HepG2 (cell line): ENCODE measurements around the gene TMED3.

Experiments
- CTCF ChIP-seq: sonication (generic); formaldehyde crosslinking; IDR thresholded peaks from 2 replicates; pipeline ENCODE4 v1.5.0; 2020; ENCODE audit warnings: mild to moderate bottlenecking, missing genetic modification reagents, moderate library complexity
- EZH2 ChIP-seq: conservative IDR thresholded peaks from 2 replicates; pipeline ENCODE4 v1.6.1; 2012; ENCODE audit warnings: mild to moderate bottlenecking, low read depth, low read length, moderate library complexity
- GATA4 ChIP-seq: sonication (generic); IDR thresholded peaks from 2 replicates; pipeline ENCODE4 v1.6.1; 2016; ENCODE audit warnings: antibody characterized with exemption, low read depth, borderline replicate concordance
- JDP2 ChIP-seq: sonication (generic); formaldehyde crosslinking; IDR thresholded peaks from 2 replicates; pipeline ENCODE4 v1.8.1; 2022; ENCODE audit warnings: missing genetic modification reagents, borderline replicate concordance
- MAFK ChIP-seq, 2 experiments: IDR thresholded peaks in 1 of 2; conservative IDR thresholded peaks in 1 of 2; 2 replicates each; pipeline ENCODE4 v1.6.1; 2011; ENCODE audit warnings: improper control_type of control experiment in 2 of 2, low read length in 2 of 2
- MAX ChIP-seq: IDR thresholded peaks from 2 replicates; pipeline ENCODE4 v1.6.1; 2012; ENCODE audit warnings: inconsistent platforms
- POLR2A ChIP-seq, 2 experiments: IDR thresholded peaks; 2 replicates each; pipeline ENCODE4 v1.6.1; 2011; ENCODE audit warnings: low read depth in 2 of 2, low read length in 2 of 2, mild to moderate bottlenecking in 1 of 2, moderate library complexity in 1 of 2; ENCODE audit not compliant: insufficient read depth in 1 of 2
- REST ChIP-seq, 2 experiments: IDR thresholded peaks; 2 replicates each; pipeline ENCODE4 v1.6.1; 2011 to 2012; ENCODE audit warnings: low read length in 2 of 2, borderline replicate concordance in 1 of 2, low read depth in 1 of 2, mild to moderate bottlenecking in 1 of 2, moderate library complexity in 1 of 2
- SP140L ChIP-seq: sonication (generic); formaldehyde crosslinking; IDR thresholded peaks from 2 replicates; pipeline ENCODE4 v1.4.0; 2020; ENCODE audit warnings: missing genetic modification reagents, borderline replicate concordance
- THRA ChIP-seq: sonication (generic); formaldehyde crosslinking; IDR thresholded peaks from 2 replicates; pipeline ENCODE4 v1.4.0; 2020; ENCODE audit warnings: missing genetic modification reagents, borderline replicate concordance
- ZBTB40 ChIP-seq, 2 experiments: fragments of 450-650 bp in 1 of 2; sonication (generic) in 1 of 2; formaldehyde crosslinking in 1 of 2; IDR thresholded peaks; 2 replicates each; pipeline versions ENCODE4 v1.6.1 to v1.8.0; 2016 to 2022; ENCODE audit warnings: antibody characterized with exemption in 1 of 2, mild to moderate bottlenecking in 1 of 2, missing genetic modification reagents in 1 of 2
- ZBTB7B ChIP-seq: sonication (generic); formaldehyde crosslinking; IDR thresholded peaks from 2 replicates; pipeline ENCODE4 v1.4.0; 2020; ENCODE audit warnings: missing genetic modification reagents
- ZFP37 ChIP-seq: sonication (generic); formaldehyde crosslinking; IDR thresholded peaks from 2 replicates; pipeline ENCODE4 v1.4.0; 2020; ENCODE audit warnings: missing genetic modification reagents, borderline replicate concordance

GRCh38 chr15:79366691-79367090 lies 55.8 kb downstream of the TMED3 start:
- TF ChIP-seq MAFK (conservative IDR thresholded peaks at IDR 0.05 in 1 of 2, IDR thresholded peaks at IDR 0.05 in 1 of 2; ENCODE audit: low read length in 2 of 2) (no peak), POLR2A (IDR thresholded peaks at IDR 0.05; ENCODE audit: insufficient read depth in 1 of 2, low read depth in 2 of 2, low read length in 2 of 2) (no peak), ZFP37 (CRISPR knock-in tag) (no peak), JDP2 (CRISPR knock-in tag) (no peak), ZBTB40 (IDR thresholded peaks at IDR 0.05) (no peak), ZBTB40 (CRISPR knock-in tag; IDR thresholded peaks at IDR 0.05) (no peak), EZH2 (no peak), CTCF (CRISPR knock-in tag) (no peak), SP140L (CRISPR knock-in tag) (no peak), REST (IDR thresholded peaks at IDR 0.05; ENCODE audit: borderline replicate concordance in 1 of 2, low read depth in 1 of 2, low read length in 2 of 2) (no peak), ZBTB7B (CRISPR knock-in tag) (no peak), MAX (no peak), THRA (CRISPR knock-in tag) (no peak), GATA4 (no peak)
